H1 (cell line): ENCODE measurements around the gene C19orf12.

ENCODE experiments used
- ATF3 ChIP-seq: IDR thresholded peaks from 2 replicates; pipeline ENCODE4 v1.6.1; 2011; ENCODE audit warnings: low read depth, mild to moderate bottlenecking, low read length; ENCODE audit not compliant: insufficient read depth
- CEBPB ChIP-seq: IDR thresholded peaks from 2 replicates; pipeline ENCODE4 v1.6.1; 2012; ENCODE audit warnings: low read depth, low read length
- TF ChIP-seq, protein P1 (sequence below), 3 experiments: IDR thresholded peaks; 1 replicate in 2 of 3; 2 replicates in 1 of 3; pipeline versions ENCODE4 v1.5.1 to v1.6.1; 2011; ENCODE audit warnings: low read length in 3 of 3, mild to moderate bottlenecking in 3 of 3, inconsistent platforms in 2 of 3, low read depth in 1 of 3, moderate library complexity in 1 of 3; ENCODE audit not compliant: insufficient read depth in 1 of 3; ENCODE audit errors: control extremely low read depth in 1 of 3

GRCh38 chr19:29750001-29750400 lies 34.9 kb upstream of the C19orf12 start:
- no peak for TF ChIP-seq CEBPB
- TF ChIP-seq ATF3 = no peak
- TF ChIP-seq, protein P1, sequence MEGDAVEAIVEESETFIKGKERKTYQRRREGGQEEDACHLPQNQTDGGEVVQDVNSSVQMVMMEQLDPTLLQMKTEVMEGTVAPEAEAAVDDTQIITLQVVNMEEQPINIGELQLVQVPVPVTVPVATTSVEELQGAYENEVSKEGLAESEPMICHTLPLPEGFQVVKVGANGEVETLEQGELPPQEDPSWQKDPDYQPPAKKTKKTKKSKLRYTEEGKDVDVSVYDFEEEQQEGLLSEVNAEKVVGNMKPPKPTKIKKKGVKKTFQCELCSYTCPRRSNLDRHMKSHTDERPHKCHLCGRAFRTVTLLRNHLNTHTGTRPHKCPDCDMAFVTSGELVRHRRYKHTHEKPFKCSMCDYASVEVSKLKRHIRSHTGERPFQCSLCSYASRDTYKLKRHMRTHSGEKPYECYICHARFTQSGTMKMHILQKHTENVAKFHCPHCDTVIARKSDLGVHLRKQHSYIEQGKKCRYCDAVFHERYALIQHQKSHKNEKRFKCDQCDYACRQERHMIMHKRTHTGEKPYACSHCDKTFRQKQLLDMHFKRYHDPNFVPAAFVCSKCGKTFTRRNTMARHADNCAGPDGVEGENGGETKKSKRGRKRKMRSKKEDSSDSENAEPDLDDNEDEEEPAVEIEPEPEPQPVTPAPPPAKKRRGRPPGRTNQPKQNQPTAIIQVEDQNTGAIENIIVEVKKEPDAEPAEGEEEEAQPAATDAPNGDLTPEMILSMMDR (IDR thresholded peaks at IDR 0.05; ENCODE audit: control extremely low read depth in 1 of 3, insufficient read depth in 1 of 3, low read depth in 1 of 3, low read length in 3 of 3) = no peak
